Measurements from ENCODE around the gene PERP. TPM values are rescaled to one million over a fixed set of nuclear protein-coding genes. Genes with fewer than 3 reads are reported as not detected.

PERP gene
- total and polyA plus RNA-seq, 2 of the 8 experiments (the other 6 are each of a cell fraction or from before 2014, with no cell fraction given), result 21.0 to 26.7 TPM

- TF ChIP-seq HDAC2 (IDR thresholded peaks at IDR 0.05; ENCODE audit: borderline replicate concordance in 1 of 2, low read depth in 2 of 2, low read length in 2 of 2), result no peak
- TF ChIP-seq RAD21 (IDR thresholded peaks at IDR 0.05 in 1 of 2, conservative IDR thresholded peaks at IDR 0.05 in 1 of 2; ENCODE audit: low read depth in 2 of 2, low read length in 2 of 2), result no peak
- TF ChIP-seq CBX8 (IDR thresholded peaks at IDR 0.05; ENCODE audit: borderline replicate concordance, low read depth, low read length), result no peak
Observed at GRCh38 chr6:138106665-138107077, 548 bp downstream of the PERP start (continued).
